ENCODE results near the gene MEAF6. TPM values are rescaled to one million over a fixed set of nuclear protein-coding genes. Genes with fewer than 3 reads are reported as not detected.

MEAF6 gene
- total and polyA plus RNA-seq, 2 donors (not counting 3 experiments of a cell fraction or from before 2014, with no cell fraction given), result 28.0 to 62.5 TPM

GRCh38 chr1:37453647-37454046 is 60.9 kb downstream of the MEAF6 start:
- no TSS peak for BruUV-seq (replicated peaks)
- dilution Hi-C loops (cut with MboI; ENCODE audit: extremely low pct_ligation_motif_present, low sequenced_read_pairs), result no loop called here

More at GRCh38 chr1:37453647-37454046, 60.9 kb downstream of the MEAF6 start:
- TF ChIP-seq POLR2AphosphoS5 (IDR thresholded peaks at IDR 0.05; ENCODE audit: insufficient read depth, low read depth, low read length) (no peak), CTCF (IDR thresholded peaks at IDR 0.05; ENCODE audit: extremely low read depth in 1 of 2, insufficient read depth in 1 of 2, low read depth in 1 of 2, low read length in 2 of 2) (no peak), GATA2 (IDR thresholded peaks at IDR 0.05; ENCODE audit: insufficient read depth, insufficient read length, low read depth, low read length) (no peak), POLR2A (IDR thresholded peaks at IDR 0.05; ENCODE audit: low read depth, low read length) (no peak), MYC (IDR thresholded peaks at IDR 0.05; ENCODE audit: low read depth, low read length) (no peak), FOS (IDR thresholded peaks at IDR 0.05; ENCODE audit: borderline replicate concordance, insufficient read depth, low read length) (no peak)
- Histone ChIP-seq H2AFZ (ENCODE audit: low read depth, low read length) (no peak overlapping the region), H3K36me3 (ENCODE audit: control insufficient read depth in 2 of 2, extremely low read depth in 1 of 2, insufficient read depth in 2 of 2, low read length in 2 of 2) (no peaks in the 10 kb centered on the region), H4K20me1 (replicated peaks; ENCODE audit: control insufficient read depth, extremely low read depth, insufficient read depth, low read length) (no peaks in the 10 kb centered on the region), H3K4me2 (ENCODE audit: insufficient read depth, low read length) (no peak overlapping the region), H3K27me3 (ENCODE audit: control insufficient read depth in 2 of 2, insufficient read depth in 2 of 2, low read length in 2 of 2) (no peaks in the 10 kb centered on the region), H3K9me3 (replicated peaks; ENCODE audit: control insufficient read depth, insufficient read depth, low read length) (no peaks in the 10 kb centered on the region), H3K4me1 (ENCODE audit: control insufficient read depth, extremely low read depth, insufficient read depth, low read length) (peaks cover 4% of the 10 kb centered on the region), H3K27ac (ENCODE audit: insufficient read depth, low read depth, low read length) (no peak overlapping the region), H3K9ac (replicated peaks; ENCODE audit: extremely low read depth, insufficient read depth, low read length) (no peak overlapping the region), H3K9me1 (replicated peaks; ENCODE audit: control insufficient read depth, extremely low read depth, insufficient read depth, low read length) (no peaks in the 10 kb centered on the region), H3K4me3 (replicated peaks in 1 of 3; ENCODE audit: insufficient read depth in 1 of 3, low read depth in 1 of 3, low read length in 3 of 3) (no peak overlapping the region), H3K79me2 (ENCODE audit: control insufficient read depth, insufficient read depth, low read length) (no peaks in the 10 kb centered on the region)
- CTCF ChIA-PET, result interaction anchor here (0.9 to 9.9 kb wide), 8 partner anchors 9 to 228 kb away, joined by 3 to 337 read pairs (median 4); partner anchors contain the start of gene DNALI1
- intact Hi-C loops (cut with micrococcal nuclease), result no loop called here
- DNase-seq (ENCODE audit: low read depth, low spot score), result no peak
- POLR2A ChIA-PET, result no interaction called here
- FAIRE-seq, result no peak

All from endothelial cell of umbilical vein (primary cell).